HCT116 (cell line): ENCODE results near the gene PLD1. TPM values are rescaled to one million over a fixed set of nuclear protein-coding genes. Genes with fewer than 3 reads are reported as not detected.

Source experiments
- ATAC-seq: fragments of 200-7000 bp; cut with Tn5 transposase; 2 replicates; pipeline ENCODE4 v1.9.1; 2020; ENCODE audit warnings: mild to moderate bottlenecking, moderate library complexity
- BruUV-seq: library from RNA; stranded (reverse); fragments of 400-500 nt; replicated peaks from 2 replicates; lab custom pipeline; 2021; lab: Mats Ljungman, UMichigan
- CTCF ChIA-PET: fragments of 300-600 bp; sonication (Branson Sonifier 250); formaldehyde crosslinking; loops from one replicate; lab custom pipeline; 2021; ENCODE audit warnings: antibody characterized with exemption; lab: Charles Lee
- POLR2A ChIA-PET: fragments of 300-600, 350-600 bp; sonication (Branson Sonifier 250); formaldehyde crosslinking; loops from one replicate; lab custom pipeline; 2021; ENCODE audit warnings: antibody characterized with exemption; lab: Charles Lee
- RAD21 ChIA-PET, 2 experiments: fragments of 300-600 bp; sonication (Branson Sonifier 250); formaldehyde crosslinking; loops; one replicate each; lab custom pipeline; 2023; ENCODE audit warnings: low total read pairs in 2 of 2; ENCODE audit not compliant: uncharacterized antibody in 2 of 2, unreplicated experiment in 2 of 2, low non-redundant PET in 1 of 2; lab: Charles Lee
- DNase-seq: peaks from one replicate; pipeline ENCODE4 v3.0.0-alpha.2; 2010; ENCODE audit warnings: low read depth, low spot score
- H2AFZ ChIP-seq: fragments of 200-600 bp; shearing (Covaris generic), sonication (generic); 2 replicates; pipeline ENCODE4 v1.6.1; 2017; ENCODE audit warnings: low read depth, mixed run types, mixed read lengths, antibody characterized with exemption, low read length; ENCODE audit not compliant: poor library complexity, severe bottlenecking
- H3K27ac ChIP-seq: 2 replicates; pipeline ENCODE4 v1.5.1; 2012; ENCODE audit warnings: low read depth, low read length
- H3K27me3 ChIP-seq: fragments of 200-600 bp; sonication (generic); 2 replicates; pipeline ENCODE4 v1.6.1; 2016; ENCODE audit warnings: mixed run types, low read length, mixed read lengths; ENCODE audit not compliant: insufficient read depth
- H3K36me3 ChIP-seq, 2 experiments: fragments of 200-500 bp in 1 of 2; fragments of 200-600 bp in 1 of 2; sonication (Bioruptor generic) in 1 of 2; sonication (generic) in 1 of 2; 2 replicates each; pipeline versions ENCODE4 v1.5.1 to v1.6.1; 2014 to 2016; ENCODE audit warnings: low read length in 2 of 2, inconsistent platforms in 1 of 2, mixed read lengths in 1 of 2, mixed run types in 1 of 2; ENCODE audit not compliant: insufficient read depth in 2 of 2, control insufficient read depth in 1 of 2
- H3K4me1 ChIP-seq, 2 experiments: fragments of 200-600 bp in 1 of 2; sonication (generic) in 1 of 2; 2 replicates each; pipeline versions ENCODE4 v1.5.1 to v1.6.1; 2012 to 2017; ENCODE audit warnings: low read length in 2 of 2, inconsistent platforms in 1 of 2, mild to moderate bottlenecking in 1 of 2, mixed read lengths in 1 of 2, mixed run types in 1 of 2, moderate library complexity in 1 of 2; ENCODE audit not compliant: insufficient read depth in 2 of 2, control insufficient read depth in 1 of 2
- H3K4me2 ChIP-seq: fragments of 200-600 bp; sonication (generic); 2 replicates; pipeline ENCODE4 v1.6.1; 2017; ENCODE audit warnings: mixed run types, low read length, mixed read lengths
- H3K4me3 ChIP-seq, 2 experiments: fragments of 200-600 bp in 1 of 2; sonication (generic) in 1 of 2; replicated peaks in 1 of 2; 2 replicates each; pipeline ENCODE4 v1.5.1; 2011 to 2016; ENCODE audit warnings: low read length in 2 of 2, control low read depth in 1 of 2, low read depth in 1 of 2, mild to moderate bottlenecking in 1 of 2, mixed read lengths in 1 of 2, mixed run types in 1 of 2
- H3K79me2 ChIP-seq: fragments of 200-600 bp; sonication (generic); 2 replicates; pipeline ENCODE4 v1.6.1; 2017; ENCODE audit warnings: mild to moderate bottlenecking, mixed run types, low read length, moderate library complexity, mixed read lengths; ENCODE audit not compliant: insufficient read depth
- H3K9ac ChIP-seq: fragments of 200-600 bp; sonication (generic); 2 replicates; pipeline ENCODE4 v1.6.1; 2016; ENCODE audit warnings: low read length, mixed read lengths
- H3K9me2 ChIP-seq: fragments of 200-600 bp; sonication (generic), shearing (Covaris generic); 2 replicates; pipeline ENCODE4 v1.6.1; 2017; ENCODE audit warnings: mixed run types, mild to moderate bottlenecking, moderate library complexity; ENCODE audit not compliant: insufficient read depth
- H3K9me3 ChIP-seq, 2 experiments: fragments of 200-500 bp in 1 of 2; fragments of 200-600 bp in 1 of 2; sonication (Bioruptor generic) in 1 of 2; sonication (generic) in 1 of 2; 2 replicates each; pipeline ENCODE4 v1.6.1; 2014 to 2017; ENCODE audit warnings: low read length in 2 of 2, mixed read lengths in 2 of 2, inconsistent platforms in 1 of 2, low read depth in 1 of 2, mild to moderate bottlenecking in 1 of 2, mixed run types in 1 of 2, moderate library complexity in 1 of 2; ENCODE audit not compliant: control insufficient read depth in 1 of 2, insufficient read depth in 1 of 2
- H4K20me1 ChIP-seq: fragments of 200-600 bp; sonication (generic), shearing (Covaris generic); 2 replicates; pipeline ENCODE4 v1.6.1; 2017; ENCODE audit warnings: mixed run types, mild to moderate bottlenecking, moderate library complexity; ENCODE audit not compliant: insufficient read depth
- CBX3 ChIP-seq: IDR thresholded peaks from 2 replicates; pipeline ENCODE4 v1.6.1; 2012; ENCODE audit warnings: low read depth
- CEBPB ChIP-seq: IDR thresholded peaks from 2 replicates; pipeline ENCODE4 v1.6.1; 2012; ENCODE audit warnings: low read depth
- ELF1 ChIP-seq: IDR thresholded peaks from 2 replicates; pipeline ENCODE4 v1.6.1; 2012; ENCODE audit warnings: low read depth, borderline replicate concordance
- FOSL1 ChIP-seq: IDR thresholded peaks from 2 replicates; pipeline ENCODE4 v1.6.1; 2012; ENCODE audit warnings: low read depth
- POLR2A ChIP-seq: IDR thresholded peaks from 2 replicates; pipeline ENCODE4 v1.7.0; 2011; ENCODE audit warnings: borderline replicate concordance; ENCODE audit not compliant: insufficient read depth, insufficient read length; ENCODE audit errors: extremely low read depth
- RAD21 ChIP-seq: IDR thresholded peaks from 2 replicates; pipeline ENCODE4 v1.6.1; 2012; ENCODE audit warnings: low read depth, mild to moderate bottlenecking
- REST ChIP-seq: IDR thresholded peaks from 2 replicates; pipeline ENCODE4 v1.6.1; 2012; ENCODE audit warnings: low read depth
- SIN3A ChIP-seq: IDR thresholded peaks from 2 replicates; pipeline ENCODE4 v1.6.1; 2012; ENCODE audit warnings: low read depth
- SP1 ChIP-seq: IDR thresholded peaks from 2 replicates; pipeline ENCODE4 v1.6.1; 2012; ENCODE audit warnings: low read depth
- SRF ChIP-seq: IDR thresholded peaks from 2 replicates; pipeline ENCODE4 v1.6.1; 2012; ENCODE audit warnings: low read depth
- TCF7L2 ChIP-seq: IDR thresholded peaks from 2 replicates; pipeline ENCODE4 v1.7.0; 2011; ENCODE audit warnings: borderline replicate concordance, inconsistent platforms; ENCODE audit not compliant: insufficient read depth, insufficient read length; ENCODE audit errors: extremely low read depth
- ZNF274 ChIP-seq: fragments of 200-500 bp; sonication (Bioruptor generic); IDR thresholded peaks from 2 replicates; pipeline ENCODE4 v1.6.1; 2014; ENCODE audit warnings: mild to moderate bottlenecking, low read depth, low read length, inconsistent platforms
- intact Hi-C: fragments of 100-400 bp; cut with micrococcal nuclease; formaldehyde crosslinking; loops from 2 replicates; pipeline ENCODE4 v1.10.0; 2022
- total RNA-seq: library from RNA; stranded (reverse); gene quantifications from one replicate; pipeline ENCODE4 v1.2.1, GENCODE V29; 2021; ENCODE audit not compliant: unreplicated experiment
- TF ChIP-seq, protein P1 (sequence below), 3 experiments: fragments of 200-600 bp in 1 of 3; sonication (generic) in 1 of 3; IDR thresholded peaks in 2 of 3; conservative IDR thresholded peaks in 1 of 3; 2 replicates each; pipeline ENCODE4 v1.5.1; 2012 to 2017; ENCODE audit warnings: low read depth in 2 of 3, low read length in 2 of 3, antibody characterized with exemption in 1 of 3, borderline replicate concordance in 1 of 3, control low read depth in 1 of 3, mild to moderate bottlenecking in 1 of 3, mixed read lengths in 1 of 3, mixed run types in 1 of 3, moderate library complexity in 1 of 3; ENCODE audit not compliant: insufficient read depth in 1 of 3
- TF ChIP-seq, protein P2 (sequence below): IDR thresholded peaks from 2 replicates; pipeline ENCODE4 v1.6.1; 2011; ENCODE audit warnings: mild to moderate bottlenecking, low read length, moderate library complexity; ENCODE audit not compliant: insufficient replicate concordance; ENCODE audit errors: extremely low read depth

PLD1 gene
- total RNA-seq, 1 experiment from 2014 or later = 8.4 TPM

DNA sequence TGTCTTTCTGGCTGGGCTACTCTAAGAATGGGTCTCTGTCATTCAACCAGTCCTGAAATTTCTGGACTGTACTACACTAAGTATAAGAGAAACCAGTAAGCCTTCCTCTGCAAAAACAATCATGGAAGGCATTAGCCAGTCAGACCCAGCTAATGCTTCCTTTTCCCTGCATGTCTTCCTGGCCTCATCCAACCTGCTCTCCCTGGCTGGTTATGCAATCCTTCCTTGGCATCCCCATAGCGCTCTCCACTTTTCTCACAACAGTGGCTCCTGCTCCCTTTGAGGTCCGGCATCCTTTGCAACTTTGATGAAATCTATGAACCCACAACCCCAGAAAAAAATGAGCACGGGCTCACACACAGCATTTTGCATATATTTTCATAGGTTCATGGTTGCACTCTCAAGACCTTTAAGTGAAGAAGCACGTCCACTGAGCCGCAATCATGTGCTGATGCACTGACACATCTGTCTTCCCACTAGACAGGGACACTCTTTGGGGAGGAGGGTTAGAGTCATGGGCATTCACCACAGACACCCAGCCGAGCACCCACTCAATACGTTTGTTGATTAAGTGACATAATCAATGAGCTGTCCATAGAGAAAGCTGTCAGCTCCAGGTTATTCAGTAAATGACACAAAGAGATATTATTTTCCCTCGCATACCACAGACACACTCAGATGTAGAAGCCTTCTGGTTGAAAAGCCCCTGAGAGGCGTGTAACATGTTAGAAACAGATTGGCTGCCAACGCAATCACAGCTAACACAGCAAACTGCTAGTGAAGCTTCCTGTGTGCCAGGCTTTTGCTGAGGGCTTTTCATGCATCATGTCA, 66.7 kb downstream of the PLD1 start:
- H3K36me3 ChIP-seq = no peaks in the 10 kb centered on the region
- no peak overlapping the region for H2AFZ ChIP-seq
- H3K4me1 ChIP-seq = no peaks in the 10 kb centered on the region
- no peak overlapping the region for H3K4me3 ChIP-seq
- no peak overlapping the region for H3K9ac ChIP-seq
- no peaks in the 10 kb centered on the region for H3K79me2 ChIP-seq
- ChIA-PET POLR2A (no interaction called here), CTCF (no interaction called here), RAD21 (no interaction called here)
- TF ChIP-seq RAD21 (no peak), ZNF274 (no peak), POLR2A (no peak), REST (no peak), FOSL1 (no peak), TCF7L2 (no peak), SP1 (no peak), SIN3A (no peak), ELF1 (no peak), SRF (no peak), CBX3 (no peak), CEBPB (no peak)
- TF ChIP-seq, protein P1, sequence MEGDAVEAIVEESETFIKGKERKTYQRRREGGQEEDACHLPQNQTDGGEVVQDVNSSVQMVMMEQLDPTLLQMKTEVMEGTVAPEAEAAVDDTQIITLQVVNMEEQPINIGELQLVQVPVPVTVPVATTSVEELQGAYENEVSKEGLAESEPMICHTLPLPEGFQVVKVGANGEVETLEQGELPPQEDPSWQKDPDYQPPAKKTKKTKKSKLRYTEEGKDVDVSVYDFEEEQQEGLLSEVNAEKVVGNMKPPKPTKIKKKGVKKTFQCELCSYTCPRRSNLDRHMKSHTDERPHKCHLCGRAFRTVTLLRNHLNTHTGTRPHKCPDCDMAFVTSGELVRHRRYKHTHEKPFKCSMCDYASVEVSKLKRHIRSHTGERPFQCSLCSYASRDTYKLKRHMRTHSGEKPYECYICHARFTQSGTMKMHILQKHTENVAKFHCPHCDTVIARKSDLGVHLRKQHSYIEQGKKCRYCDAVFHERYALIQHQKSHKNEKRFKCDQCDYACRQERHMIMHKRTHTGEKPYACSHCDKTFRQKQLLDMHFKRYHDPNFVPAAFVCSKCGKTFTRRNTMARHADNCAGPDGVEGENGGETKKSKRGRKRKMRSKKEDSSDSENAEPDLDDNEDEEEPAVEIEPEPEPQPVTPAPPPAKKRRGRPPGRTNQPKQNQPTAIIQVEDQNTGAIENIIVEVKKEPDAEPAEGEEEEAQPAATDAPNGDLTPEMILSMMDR (IDR thresholded peaks at IDR 0.05 in 2 of 3, conservative IDR thresholded peaks at IDR 0.05 in 1 of 3; ENCODE audit: borderline replicate concordance in 1 of 3, insufficient read depth in 1 of 3, low read depth in 2 of 3, low read length in 2 of 3) = no peak
- TF ChIP-seq, protein P2, sequence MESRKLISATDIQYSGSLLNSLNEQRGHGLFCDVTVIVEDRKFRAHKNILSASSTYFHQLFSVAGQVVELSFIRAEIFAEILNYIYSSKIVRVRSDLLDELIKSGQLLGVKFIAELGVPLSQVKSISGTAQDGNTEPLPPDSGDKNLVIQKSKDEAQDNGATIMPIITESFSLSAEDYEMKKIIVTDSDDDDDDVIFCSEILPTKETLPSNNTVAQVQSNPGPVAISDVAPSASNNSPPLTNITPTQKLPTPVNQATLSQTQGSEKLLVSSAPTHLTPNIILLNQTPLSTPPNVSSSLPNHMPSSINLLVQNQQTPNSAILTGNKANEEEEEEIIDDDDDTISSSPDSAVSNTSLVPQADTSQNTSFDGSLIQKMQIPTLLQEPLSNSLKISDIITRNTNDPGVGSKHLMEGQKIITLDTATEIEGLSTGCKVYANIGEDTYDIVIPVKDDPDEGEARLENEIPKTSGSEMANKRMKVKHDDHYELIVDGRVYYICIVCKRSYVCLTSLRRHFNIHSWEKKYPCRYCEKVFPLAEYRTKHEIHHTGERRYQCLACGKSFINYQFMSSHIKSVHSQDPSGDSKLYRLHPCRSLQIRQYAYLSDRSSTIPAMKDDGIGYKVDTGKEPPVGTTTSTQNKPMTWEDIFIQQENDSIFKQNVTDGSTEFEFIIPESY = no peak
- H3K27ac ChIP-seq = no peak overlapping the region
- H3K4me2 ChIP-seq = no peak overlapping the region
- no peaks in the 10 kb centered on the region for H4K20me1 ChIP-seq
- no peaks in the 10 kb centered on the region for H3K27me3 ChIP-seq
- intact Hi-C loops = no loop called here
- BruUV-seq = no TSS peak
- DNase-seq (no peak), ATAC-seq (no peak)
- no peaks in the 10 kb centered on the region for H3K9me3 ChIP-seq
- no peaks in the 10 kb centered on the region for H3K9me2 ChIP-seq
